T47D (cell line): Measurements from ENCODE around the gene SRRM5.
A peak's percentile ranks its signal among the peaks of the same experiment; 100 is the strongest.

Source experiments
- DNase-seq, 2 experiments: peaks; one replicate each; pipeline versions ENCODE4 v3.0.0 to v3.0.0-alpha.2; 2011 to 2012; ENCODE audit warnings: low read depth in 1 of 2, low spot score in 1 of 2
- JUND ChIP-seq: IDR thresholded peaks from 2 replicates; pipeline ENCODE4 v1.6.1; 2012; ENCODE audit warnings: low read depth
- in situ Hi-C: cut with HindIII; loops from 2 replicates; pipeline ENCODE4 v1.10.0; 2016; ENCODE audit warnings: low sequenced_read_pairs, low pct_unique_long_range_greater_than_20kb

SRRM5 gene

DNA sequence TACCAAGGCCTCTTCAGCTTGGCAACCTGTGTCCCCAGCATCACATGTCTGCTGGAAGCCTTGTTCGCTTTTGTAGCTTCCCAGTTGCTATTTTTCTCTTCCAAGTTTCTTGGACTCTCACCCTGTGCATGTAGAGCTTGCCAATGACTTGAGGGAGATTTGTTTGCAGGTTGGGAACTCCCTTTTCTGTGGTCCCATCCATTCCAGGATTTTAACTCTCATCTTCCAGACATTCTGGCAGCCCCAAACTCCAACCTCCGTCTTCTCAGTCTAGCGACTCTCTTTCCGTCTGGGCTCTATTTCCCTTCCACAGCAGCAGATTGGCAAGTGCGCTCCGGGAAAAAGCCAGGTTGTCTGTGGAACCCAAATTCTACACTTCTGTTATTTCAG is 49.1 kb downstream of the SRRM5 start:
- DNase-seq, result no peak
- in situ Hi-C loops, result no loop called here
- no peak for TF ChIP-seq JUND

GRCh38 chr19:43662487-43662886 is 50.6 kb downstream of the SRRM5 start:
- in situ Hi-C loops, result no loop called here
- TF ChIP-seq JUND, result no peak
- peak; percentile 39 to 60 for DNase-seq

GRCh38 chr19:43664018-43664417 is 52.1 kb downstream of the SRRM5 start:
- in situ Hi-C loops, result no loop called here
- no peak for TF ChIP-seq JUND
- DNase-seq, result no peak
